Activated B cell treated with CpG ODN at 0.5 μM for 24 hours (primary cell): ENCODE results near the gene NAA40. TPM values are rescaled to one million over a fixed set of nuclear protein-coding genes. Genes with fewer than 3 reads are reported as not detected.

Experiments
- ATAC-seq: fragments of 200-7000 bp; cut with Tn5 transposase; one replicate; pipeline ENCODE4 v1.10.0; 2021; ENCODE audit warnings: low read depth, mild to moderate bottlenecking, moderate library complexity
- CTCF ChIA-PET: fragments of 350-600 bp; sonication (Branson Sonifier 250); formaldehyde crosslinking; loops from one replicate; lab custom pipeline; 2021; ENCODE audit warnings: antibody characterized with exemption; lab: Charles Lee
- POLR2A ChIA-PET: fragments of 350-600 bp; sonication (Branson Sonifier 250); formaldehyde crosslinking; loops from one replicate; lab custom pipeline; 2021; ENCODE audit warnings: antibody characterized with exemption; lab: Charles Lee
- DNase-seq: peaks from one replicate; pipeline ENCODE4 v3.0.0; 2022
- H3K27ac Mint-ChIP-seq: one replicate; pipeline ENCODE4 v1.8.0; 2020; ENCODE audit warnings: mixed read lengths
- H3K27me3 Mint-ChIP-seq: one replicate; pipeline ENCODE4 v1.8.0; 2021; ENCODE audit warnings: mixed read lengths
- H3K36me3 Mint-ChIP-seq: one replicate; pipeline ENCODE4 v1.8.0; 2021; ENCODE audit warnings: low read depth, mixed read lengths
- H3K4me1 Mint-ChIP-seq: one replicate; pipeline ENCODE4 v1.8.0; 2021; ENCODE audit warnings: mixed read lengths
- H3K4me3 Mint-ChIP-seq: one replicate; pipeline ENCODE4 v1.8.0; 2020; ENCODE audit warnings: mild to moderate bottlenecking, mixed read lengths
- H3K9me3 Mint-ChIP-seq: one replicate; pipeline ENCODE4 v1.8.0; 2020; ENCODE audit warnings: mixed read lengths
- intact Hi-C: fragments of 100-400 bp; cut with micrococcal nuclease; formaldehyde crosslinking; loops from one replicate; pipeline ENCODE4 v1.15.1; 2024
- total RNA-seq: library from RNA; stranded (reverse); gene quantifications from 2 replicates; pipeline ENCODE4 v1.2.3, GENCODE V29; 2022
- TF ChIP-seq, protein P1 (sequence below): fragments of 200-600 bp; IDR thresholded peaks from one replicate; pipeline ENCODE4 v1.8.0; 2022; ENCODE audit warnings: antibody characterized with exemption, mild to moderate bottlenecking

The NAA40 gene
- total RNA-seq, 1 donor from 2014 or later, result 28.6 TPM

DNA sequence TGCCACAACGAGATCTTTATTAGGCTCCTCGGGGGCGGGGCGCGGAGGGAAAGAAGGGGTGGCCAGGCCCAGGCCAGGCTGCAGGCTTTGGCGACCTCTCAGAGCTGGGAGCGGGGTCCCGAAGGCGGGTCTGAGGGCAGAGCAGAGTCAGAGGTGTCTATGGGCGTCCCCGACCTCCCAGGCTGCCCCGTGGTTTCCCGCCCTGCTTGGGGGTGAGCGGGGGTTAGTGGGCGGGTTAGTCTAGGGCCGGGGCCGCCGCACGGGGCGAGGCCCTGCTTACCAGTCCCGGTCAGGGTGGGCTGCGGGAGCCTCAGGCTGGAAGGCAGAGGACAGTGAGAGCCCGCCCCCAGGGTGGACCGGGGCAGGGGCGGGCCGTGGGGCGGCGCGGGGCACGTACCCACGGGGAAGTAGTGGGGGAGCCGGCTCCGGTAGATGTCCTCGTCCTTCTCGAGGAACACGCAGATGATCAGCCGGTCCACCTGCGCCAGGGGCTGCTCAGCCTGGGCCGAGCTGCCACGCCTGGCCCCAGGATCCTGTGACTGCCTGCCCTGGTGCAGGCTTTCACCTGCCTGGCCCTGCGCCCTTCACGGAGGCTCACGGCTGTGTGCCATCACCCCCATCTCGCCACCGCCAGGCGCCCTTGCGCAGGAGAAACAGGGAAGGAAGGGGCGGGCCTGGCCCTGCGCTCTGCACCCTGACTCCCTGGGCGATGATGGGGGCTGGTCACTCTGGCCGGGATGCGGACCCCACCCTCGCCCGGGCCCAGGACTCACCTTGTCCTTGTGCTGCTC lies 60.0 kb downstream of the NAA40 start:
- CTCF ChIA-PET, result interaction anchor here (0.9 to 3.7 kb wide), 4 partner anchors 149 to 162 kb away, joined by 3 to 33 read pairs (median 14); partner anchors contain the start of gene MARK2
- Mint-ChIP-seq H3K4me1 (peaks cover 9% of the 10 kb centered on the region), H3K4me3 (peak overlapping the region; percentile 41), H3K27me3 (no peaks in the 10 kb centered on the region), H3K9me3 (no peaks in the 10 kb centered on the region), H3K36me3 (peaks cover 43% of the 10 kb centered on the region), H3K27ac (no peak overlapping the region)
- TF ChIP-seq, protein P1, sequence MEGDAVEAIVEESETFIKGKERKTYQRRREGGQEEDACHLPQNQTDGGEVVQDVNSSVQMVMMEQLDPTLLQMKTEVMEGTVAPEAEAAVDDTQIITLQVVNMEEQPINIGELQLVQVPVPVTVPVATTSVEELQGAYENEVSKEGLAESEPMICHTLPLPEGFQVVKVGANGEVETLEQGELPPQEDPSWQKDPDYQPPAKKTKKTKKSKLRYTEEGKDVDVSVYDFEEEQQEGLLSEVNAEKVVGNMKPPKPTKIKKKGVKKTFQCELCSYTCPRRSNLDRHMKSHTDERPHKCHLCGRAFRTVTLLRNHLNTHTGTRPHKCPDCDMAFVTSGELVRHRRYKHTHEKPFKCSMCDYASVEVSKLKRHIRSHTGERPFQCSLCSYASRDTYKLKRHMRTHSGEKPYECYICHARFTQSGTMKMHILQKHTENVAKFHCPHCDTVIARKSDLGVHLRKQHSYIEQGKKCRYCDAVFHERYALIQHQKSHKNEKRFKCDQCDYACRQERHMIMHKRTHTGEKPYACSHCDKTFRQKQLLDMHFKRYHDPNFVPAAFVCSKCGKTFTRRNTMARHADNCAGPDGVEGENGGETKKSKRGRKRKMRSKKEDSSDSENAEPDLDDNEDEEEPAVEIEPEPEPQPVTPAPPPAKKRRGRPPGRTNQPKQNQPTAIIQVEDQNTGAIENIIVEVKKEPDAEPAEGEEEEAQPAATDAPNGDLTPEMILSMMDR, result no peak
- ATAC-seq (peak; percentile 12), DNase-seq (peak; percentile 26)
- intact Hi-C loops, result no loop called here
- POLR2A ChIA-PET, result interaction anchor here (0.6 to 1.9 kb wide), 5 partner anchors 13 to 187 kb away, joined by 3 to 5 read pairs (median 3); partner anchors contain the start of genes OTUB1 and STIP1

- POLR2A ChIA-PET, result interaction anchor here (0.6 to 1.9 kb wide), 8 partner anchors 9 to 1077 kb away, joined by 3 to 8 read pairs (median 4); partner anchors contain the start of genes OTUB1 and STIP1
- DNase-seq (peak; percentile 58), ATAC-seq (peak; percentile 73)
- Mint-ChIP-seq H3K36me3 (peaks cover 37% of the 10 kb centered on the region), H3K9me3 (no peaks in the 10 kb centered on the region), H3K4me3 (peak overlapping the region; percentile 56), H3K4me1 (peaks cover 9% of the 10 kb centered on the region), H3K27me3 (no peaks in the 10 kb centered on the region), H3K27ac (no peak overlapping the region)
- TF ChIP-seq, protein P1, result no peak
- CTCF ChIA-PET, result interaction anchor here (0.6 to 3.7 kb wide), 9 partner anchors 9 to 778 kb away, joined by 3 to 33 read pairs (median 6); partner anchors contain the start of genes MARK2 and OTUB1
- intact Hi-C loops, result loop anchor here (1.0 to 2.0 kb wide), 4 partner anchors 25 to 305 kb away; partner anchors contain the start of gene COX8A
These were observed 60.7 kb downstream of the NAA40 start for GRCh38 chr11:63999349-64000025.

- ChIA-PET CTCF (interaction anchor here (0.6 to 3.7 kb wide), 9 partner anchors 10 to 777 kb away, joined by 3 to 33 read pairs (median 6); partner anchors contain the start of genes MARK2 and OTUB1), POLR2A (interaction anchor here (0.6 to 1.9 kb wide), 8 partner anchors 9 to 1077 kb away, joined by 3 to 8 read pairs (median 4); partner anchors contain the start of genes OTUB1 and STIP1)
- Mint-ChIP-seq H3K4me1 (peaks cover 9% of the 10 kb centered on the region), H3K27me3 (peaks cover 2% of the 10 kb centered on the region), H3K27ac (no peak overlapping the region), H3K36me3 (peaks cover 30% of the 10 kb centered on the region), H3K4me3 (peak overlapping the region; percentile 56), H3K9me3 (no peaks in the 10 kb centered on the region)
- DNase-seq (peak; percentile 72), ATAC-seq (peak; percentile 75)
- TF ChIP-seq, protein P1, result no peak
- intact Hi-C loops, result loop anchor here (1.0 to 2.0 kb wide), 4 partner anchors 25 to 304 kb away; partner anchors contain the start of gene COX8A
These were observed 61.4 kb downstream of the NAA40 start for GRCh38 chr11:64000026-64000739.

GRCh38 chr11:64000740-64001483 lies 62.1 kb downstream of the NAA40 start:
- ChIA-PET POLR2A (interaction anchor here (0.9 kb wide), 1 partner anchor 303 kb away, joined by 4 read pairs; no protein-coding TSS in a partner anchor), CTCF (interaction anchor here (1.0 to 3.7 kb wide), 9 partner anchors 10 to 304 kb away, joined by 3 to 33 read pairs (median 7); partner anchors contain the start of genes MARK2 and OTUB1)
- Mint-ChIP-seq H3K27me3 (peaks cover 2% of the 10 kb centered on the region), H3K36me3 (peaks cover 23% of the 10 kb centered on the region), H3K27ac (no peak overlapping the region), H3K4me1 (peaks cover 9% of the 10 kb centered on the region), H3K9me3 (no peaks in the 10 kb centered on the region), H3K4me3 (peak overlapping the region; percentile 28)
- no peak for ATAC-seq
- intact Hi-C loops, result loop anchor here (1.0 to 2.0 kb wide), 4 partner anchors 26 to 303 kb away; partner anchors contain the start of gene COX8A
- DNase-seq, result no peak
- TF ChIP-seq, protein P1, result no peak
